ENCODE measurements around the gene DNAI1.

DNA sequence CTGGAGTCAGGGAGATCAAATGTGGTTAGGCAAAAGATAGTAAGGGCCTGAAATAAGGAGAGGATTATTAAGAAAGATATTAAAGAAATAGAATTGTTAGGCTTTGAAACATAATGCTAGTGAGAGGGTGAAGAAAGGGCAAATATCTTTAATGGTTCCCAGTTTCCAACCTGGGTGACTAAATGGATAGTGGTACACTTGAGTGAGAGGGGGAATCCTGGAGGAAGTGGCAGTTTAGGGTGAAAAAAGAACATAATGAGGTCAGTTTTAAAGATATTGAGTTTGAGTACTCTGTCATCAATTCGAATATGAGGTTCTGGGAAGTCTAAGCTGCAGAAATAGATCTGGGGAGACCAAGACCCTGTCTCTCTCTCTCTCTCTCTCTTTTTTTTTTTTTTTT is 18.9 kb downstream of the DNAI1 start:
- TF ChIP-seq RAD21 (IDR thresholded peaks at IDR 0.05; ENCODE audit: low read depth) (no peak), CEBPB (IDR thresholded peaks at IDR 0.05) (no peak), FOXM1 (IDR thresholded peaks at IDR 0.05; ENCODE audit: borderline replicate concordance, low read depth) (no peak), TEAD4 (IDR thresholded peaks at IDR 0.05) (no peak), CREB1 (IDR thresholded peaks at IDR 0.05; ENCODE audit: low read depth) (no peak)
- TF ChIP-seq, protein P1, sequence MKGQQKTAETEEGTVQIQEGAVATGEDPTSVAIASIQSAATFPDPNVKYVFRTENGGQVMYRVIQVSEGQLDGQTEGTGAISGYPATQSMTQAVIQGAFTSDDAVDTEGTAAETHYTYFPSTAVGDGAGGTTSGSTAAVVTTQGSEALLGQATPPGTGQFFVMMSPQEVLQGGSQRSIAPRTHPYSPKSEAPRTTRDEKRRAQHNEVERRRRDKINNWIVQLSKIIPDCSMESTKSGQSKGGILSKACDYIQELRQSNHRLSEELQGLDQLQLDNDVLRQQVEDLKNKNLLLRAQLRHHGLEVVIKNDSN (IDR thresholded peaks at IDR 0.05) = no peak
